Measurements from ENCODE around the gene OVCA2. TPM values are rescaled to one million over a fixed set of nuclear protein-coding genes. Genes with fewer than 3 reads are reported as not detected.

The OVCA2 gene
- total and polyA plus RNA-seq, 2 experiments from 2014 or later = 49.2 to 72.5 TPM

DNA sequence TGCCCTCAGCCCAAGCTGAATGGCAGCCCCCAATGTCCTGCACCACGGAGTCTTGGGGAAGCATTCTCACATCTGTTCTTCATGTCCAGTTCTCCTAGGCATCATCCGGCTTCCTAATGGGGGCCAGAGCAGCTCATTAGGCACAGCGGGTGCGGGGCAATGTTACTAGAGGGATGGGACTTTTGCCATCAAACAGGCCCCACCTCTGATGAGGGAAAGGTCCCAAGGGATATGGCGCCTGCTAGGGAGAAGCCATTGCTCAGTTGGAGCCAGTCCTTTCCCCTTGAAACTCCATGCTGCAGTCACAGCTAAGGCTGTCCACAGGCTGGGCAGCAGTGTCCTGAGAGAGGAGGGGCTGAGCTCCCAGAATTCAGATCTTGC, 13.6 kb upstream of the OVCA2 start:
- Histone ChIP-seq H3K79me2 (peaks cover 15% of the 10 kb centered on the region), H3K4me2 (no peak overlapping the region), H3K9me2 (replicated peaks; ENCODE audit: insufficient read depth) (no peaks in the 10 kb centered on the region), H3K27ac (no peak overlapping the region), H3K36me3 (replicated peaks; ENCODE audit: insufficient read depth, low read depth) (no peaks in the 10 kb centered on the region), H4K20me1 (ENCODE audit: insufficient read depth, poor library complexity, severe bottlenecking) (no peaks in the 10 kb centered on the region), H3K4me1 (ENCODE audit: insufficient read depth) (peaks cover 23% of the 10 kb centered on the region), H3K9me3 (ENCODE audit: low read depth) (no peaks in the 10 kb centered on the region), H3K27me3 (peaks cover 43% of the 10 kb centered on the region), H2AFZ (no peak overlapping the region), H3K4me3 (no peak overlapping the region)
- DNase-seq (ENCODE audit: low spot score) = no peak
- TF ChIP-seq, protein P1, sequence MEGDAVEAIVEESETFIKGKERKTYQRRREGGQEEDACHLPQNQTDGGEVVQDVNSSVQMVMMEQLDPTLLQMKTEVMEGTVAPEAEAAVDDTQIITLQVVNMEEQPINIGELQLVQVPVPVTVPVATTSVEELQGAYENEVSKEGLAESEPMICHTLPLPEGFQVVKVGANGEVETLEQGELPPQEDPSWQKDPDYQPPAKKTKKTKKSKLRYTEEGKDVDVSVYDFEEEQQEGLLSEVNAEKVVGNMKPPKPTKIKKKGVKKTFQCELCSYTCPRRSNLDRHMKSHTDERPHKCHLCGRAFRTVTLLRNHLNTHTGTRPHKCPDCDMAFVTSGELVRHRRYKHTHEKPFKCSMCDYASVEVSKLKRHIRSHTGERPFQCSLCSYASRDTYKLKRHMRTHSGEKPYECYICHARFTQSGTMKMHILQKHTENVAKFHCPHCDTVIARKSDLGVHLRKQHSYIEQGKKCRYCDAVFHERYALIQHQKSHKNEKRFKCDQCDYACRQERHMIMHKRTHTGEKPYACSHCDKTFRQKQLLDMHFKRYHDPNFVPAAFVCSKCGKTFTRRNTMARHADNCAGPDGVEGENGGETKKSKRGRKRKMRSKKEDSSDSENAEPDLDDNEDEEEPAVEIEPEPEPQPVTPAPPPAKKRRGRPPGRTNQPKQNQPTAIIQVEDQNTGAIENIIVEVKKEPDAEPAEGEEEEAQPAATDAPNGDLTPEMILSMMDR (IDR thresholded peaks at IDR 0.05; ENCODE audit: poor library complexity) = no peak
- TF ChIP-seq EZH2 (IDR thresholded peaks at IDR 0.05; ENCODE audit: borderline replicate concordance) (no peak), EZH2phosphoT487 (IDR thresholded peaks at IDR 0.05; ENCODE audit: low read depth, severe bottlenecking, unreplicated experiment) (no peak)
- WGBS (ENCODE audit: low lambda C conversion rate, missing lambda C conversion rate) = 87% methylated on average over 5 of the region's 5 CpGs

DNA sequence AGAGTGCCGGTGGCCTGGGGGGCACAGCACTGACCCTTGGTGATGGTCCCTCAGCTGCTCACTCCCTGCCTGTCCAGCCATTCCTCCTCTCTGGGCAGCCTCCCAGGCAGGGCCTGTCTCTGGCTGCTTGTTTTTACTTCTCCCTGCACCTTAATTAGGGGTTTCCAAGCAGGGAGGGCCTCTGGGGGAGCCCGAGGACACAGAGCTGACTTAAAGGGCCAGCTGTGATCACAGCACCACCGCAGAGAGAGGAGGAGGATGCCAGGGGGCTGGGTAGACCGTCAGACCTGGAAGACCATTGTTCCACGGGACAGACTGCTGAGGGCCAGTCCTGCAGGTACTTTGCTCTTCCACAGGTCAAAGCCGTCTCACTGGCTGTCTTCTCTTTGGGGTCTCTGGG, 13.1 kb upstream of the OVCA2 start:
- Histone ChIP-seq H3K36me3 (replicated peaks; ENCODE audit: insufficient read depth, low read depth) (no peaks in the 10 kb centered on the region), H3K4me3 (no peak overlapping the region), H3K79me2 (peaks cover 15% of the 10 kb centered on the region), H3K27me3 (peaks cover 40% of the 10 kb centered on the region), H2AFZ (no peak overlapping the region), H3K27ac (no peak overlapping the region), H3K4me1 (ENCODE audit: insufficient read depth) (peaks cover 23% of the 10 kb centered on the region), H3K9me2 (replicated peaks; ENCODE audit: insufficient read depth) (no peaks in the 10 kb centered on the region), H3K4me2 (no peak overlapping the region), H3K9me3 (ENCODE audit: low read depth) (no peaks in the 10 kb centered on the region), H4K20me1 (ENCODE audit: insufficient read depth, poor library complexity, severe bottlenecking) (no peaks in the 10 kb centered on the region)
- TF ChIP-seq, protein P1 (IDR thresholded peaks at IDR 0.05; ENCODE audit: poor library complexity) = no peak
- TF ChIP-seq EZH2 (IDR thresholded peaks at IDR 0.05; ENCODE audit: borderline replicate concordance) = no peak
- no peak for TF ChIP-seq EZH2phosphoT487 (IDR thresholded peaks at IDR 0.05; ENCODE audit: low read depth, severe bottlenecking, unreplicated experiment)
- WGBS (ENCODE audit: low lambda C conversion rate, missing lambda C conversion rate) = 46% methylated on average over 6 of the region's 6 CpGs
- no peak for DNase-seq (ENCODE audit: low spot score)

DNA sequence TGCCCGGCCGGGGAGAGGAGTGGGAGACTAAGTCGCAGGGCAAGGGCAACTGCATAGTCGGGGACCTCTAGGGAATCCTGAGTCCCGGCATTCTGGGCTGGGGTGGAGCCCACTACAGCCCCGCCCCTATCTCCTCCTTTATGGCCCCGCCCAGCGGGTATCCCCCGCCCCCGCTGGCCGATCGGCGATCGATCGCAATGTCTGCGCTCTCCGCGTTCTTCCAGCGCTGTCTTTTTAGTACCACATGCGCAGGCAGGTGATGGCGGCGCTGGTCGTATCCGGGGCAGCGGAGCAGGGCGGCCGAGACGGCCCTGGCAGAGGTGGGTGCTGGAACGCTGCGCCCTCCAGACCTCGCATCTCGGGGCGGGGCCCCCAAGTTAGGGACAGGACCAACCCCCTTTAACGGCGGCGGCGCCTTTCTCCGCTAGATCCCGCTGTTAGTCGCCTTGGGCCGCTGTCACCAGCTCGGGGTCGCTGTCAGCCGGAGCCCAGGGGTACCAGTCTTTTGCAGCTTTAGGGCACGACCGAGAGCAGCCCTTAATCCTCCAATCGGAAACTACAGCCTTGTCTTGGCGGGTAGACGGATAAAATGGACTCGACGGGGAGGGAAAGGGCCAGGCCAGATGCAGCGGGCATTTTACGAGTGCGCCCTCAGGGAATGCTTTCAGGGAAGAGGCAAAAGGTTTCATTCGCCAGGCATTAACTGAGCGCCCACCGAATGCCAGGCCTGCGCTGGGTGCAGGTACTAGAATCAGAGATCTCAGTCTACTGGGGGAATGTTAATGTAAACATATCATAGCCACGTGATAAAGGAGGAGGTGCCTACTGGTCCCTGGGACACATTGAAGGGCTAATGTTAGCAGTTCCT, 11.7 kb upstream of the OVCA2 start, which contains the start of gene DPH1:
TSS of gene DPH1 (plus strand) at position 243 of the 868 bp plus-strand sequence. CDS start at position 260, 17 bp downstream.
- Histone ChIP-seq H3K4me1 (ENCODE audit: insufficient read depth) (peaks cover 14% of the 10 kb centered on the region), H3K4me3 (peak within 1 kb of the TSS; percentile 95), H3K36me3 (replicated peaks; ENCODE audit: insufficient read depth, low read depth) (no peaks in the 10 kb centered on the region), H3K79me2 (peaks cover 15% of the 10 kb centered on the region), H2AFZ (peak within 1 kb of the TSS; percentile 81), H3K4me2 (peak within 1 kb of the TSS; percentile 76), H4K20me1 (ENCODE audit: insufficient read depth, poor library complexity, severe bottlenecking) (no peaks in the 10 kb centered on the region), H3K27me3 (peaks cover 25% of the 10 kb centered on the region), H3K27ac (no peak within 1 kb of the TSS), H3K9me3 (ENCODE audit: low read depth) (no peaks in the 10 kb centered on the region), H3K9me2 (replicated peaks; ENCODE audit: insufficient read depth) (no peaks in the 10 kb centered on the region)
- TF ChIP-seq EZH2 (IDR thresholded peaks at IDR 0.05; ENCODE audit: borderline replicate concordance) (no peak), EZH2phosphoT487 (IDR thresholded peaks at IDR 0.05; ENCODE audit: low read depth, severe bottlenecking, unreplicated experiment) (no peak)
- TF ChIP-seq, protein P1 (IDR thresholded peaks at IDR 0.05; ENCODE audit: poor library complexity) = no peak
- 3% methylated on average over 58 of the region's 59 CpGs for WGBS (ENCODE audit: low lambda C conversion rate, missing lambda C conversion rate)
- DNase-seq (ENCODE audit: low spot score) = peak; percentile 93

Measured in hepatocyte (in vitro differentiated cells).